Mesothelial cell of epicardium (in vitro differentiated cells): Measurements from ENCODE around the gene HPDL. TPM values are rescaled to one million over a fixed set of nuclear protein-coding genes. Genes with fewer than 3 reads are reported as not detected.

Experiments
- DNase-seq, 2 experiments: peaks; one replicate each; pipeline ENCODE4 v3.0.0; 2021; ENCODE audit warnings: low spot score in 2 of 2; ENCODE audit not compliant: unreplicated experiment in 2 of 2
- H3K27ac Mint-ChIP-seq: 2 replicates; pipeline ENCODE4 v1.8.0; 2021; ENCODE audit warnings: mixed read lengths
- H3K27me3 Mint-ChIP-seq: 2 replicates; pipeline ENCODE4 v1.8.0; 2021; ENCODE audit warnings: low read depth, mixed read lengths
- H3K36me3 Mint-ChIP-seq: 2 replicates; pipeline ENCODE4 v1.8.0; 2021; ENCODE audit warnings: mixed read lengths
- H3K4me1 Mint-ChIP-seq: 2 replicates; pipeline ENCODE4 v1.8.0; 2021; ENCODE audit warnings: mixed read lengths
- H3K4me3 Mint-ChIP-seq: 2 replicates; pipeline ENCODE4 v1.8.0; 2021; ENCODE audit warnings: mild to moderate bottlenecking, moderate library complexity, mixed read lengths
- H3K9me3 Mint-ChIP-seq: 2 replicates; pipeline ENCODE4 v1.8.0; 2021; ENCODE audit warnings: mixed read lengths
- CTCF ChIP-seq: fragments of 200-600 bp; sonication (generic); IDR thresholded peaks from one replicate; pipeline ENCODE4 v1.5.0; 2021; ENCODE audit warnings: antibody characterized with exemption; ENCODE audit not compliant: unreplicated experiment
- total RNA-seq: library from RNA; stranded (reverse); gene quantifications from 3 replicates; pipeline ENCODE4 v1.2.1, GENCODE V29; 2021

The HPDL gene
- total RNA-seq, 1 donor from 2014 or later = 2.1 TPM

- Mint-ChIP-seq H3K36me3 (no peaks in the 10 kb centered on the region), H3K4me3 (no peak overlapping the region), H3K9me3 (no peaks in the 10 kb centered on the region), H3K27ac (no peak overlapping the region), H3K27me3 (no peaks in the 10 kb centered on the region), H3K4me1 (peaks cover 4% of the 10 kb centered on the region)
- no peak for DNase-seq
- no peak for TF ChIP-seq CTCF
Observed at GRCh38 chr1:45299296-45299695, 27.4 kb upstream of the HPDL start.

GRCh38 chr1:45299981-45300668, 26.6 kb upstream of the HPDL start:
- Mint-ChIP-seq H3K27me3 (no peaks in the 10 kb centered on the region), H3K4me3 (no peak overlapping the region), H3K9me3 (no peaks in the 10 kb centered on the region), H3K36me3 (no peaks in the 10 kb centered on the region), H3K4me1 (peaks cover 11% of the 10 kb centered on the region), H3K27ac (no peak overlapping the region)
- DNase-seq = peak in 1 of 2 experiments; percentile 46
- TF ChIP-seq CTCF = peak; percentile 61

GRCh38 chr1:45300669-45300997, 26.1 kb upstream of the HPDL start:
- H3K27me3 Mint-ChIP-seq = no peaks in the 10 kb centered on the region
- DNase-seq = no peak
- H3K36me3 Mint-ChIP-seq = no peaks in the 10 kb centered on the region
- H3K4me1 Mint-ChIP-seq = peaks cover 15% of the 10 kb centered on the region
- no peak overlapping the region for H3K4me3 Mint-ChIP-seq
- no peaks in the 10 kb centered on the region for H3K9me3 Mint-ChIP-seq
- no peak for TF ChIP-seq CTCF
- H3K27ac Mint-ChIP-seq = no peak overlapping the region

- no peak for DNase-seq
- H3K4me1 Mint-ChIP-seq = peaks cover 15% of the 10 kb centered on the region
- H3K27ac Mint-ChIP-seq = no peak overlapping the region
- no peaks in the 10 kb centered on the region for H3K36me3 Mint-ChIP-seq
- no peaks in the 10 kb centered on the region for H3K27me3 Mint-ChIP-seq
- TF ChIP-seq CTCF = no peak
- peak overlapping the region; percentile 86 for H3K4me3 Mint-ChIP-seq
- no peaks in the 10 kb centered on the region for H3K9me3 Mint-ChIP-seq
Observed at GRCh38 chr1:45302505-45303150, 24.1 kb upstream of the HPDL start.

GRCh38 chr1:45303520-45304310, 23.0 kb upstream of the HPDL start:
- Mint-ChIP-seq H3K4me1 (peaks cover 15% of the 10 kb centered on the region), H3K27ac (peak overlapping the region; percentile 97), H3K4me3 (peak overlapping the region; percentile 86), H3K27me3 (no peaks in the 10 kb centered on the region), H3K9me3 (no peaks in the 10 kb centered on the region), H3K36me3 (no peaks in the 10 kb centered on the region)
- peak; percentile 89 to 97 for DNase-seq
- peak; percentile 33 for TF ChIP-seq CTCF
